CD8-positive, alpha-beta memory T cell (primary cell): Measurements from ENCODE around the gene TRIM14. TPM values are rescaled to one million over a fixed set of nuclear protein-coding genes. Genes with fewer than 3 reads are reported as not detected.

Experiments
- CTCF ChIA-PET: fragments of 350-600 bp; sonication (Branson Sonifier 250); formaldehyde crosslinking; loops from one replicate; lab custom pipeline; 2021; ENCODE audit warnings: antibody characterized with exemption; lab: Charles Lee
- POLR2A ChIA-PET: fragments of 350-600 bp; sonication (Branson Sonifier 250); formaldehyde crosslinking; loops from one replicate; lab custom pipeline; 2021; ENCODE audit warnings: antibody characterized with exemption; lab: Charles Lee
- DNase-seq, 5 donors: peaks; one replicate each; pipeline versions ENCODE4 v3.0.0 to v3.0.0-alpha.2; 2020 to 2022; ENCODE audit warnings: mixed read lengths in 1 of 5
- H3K27ac ChIP-seq: one replicate; pipeline ENCODE4 v1.7.0; 2013; ENCODE audit warnings: low read depth, mild to moderate bottlenecking, low read length, moderate library complexity
- H3K27me3 ChIP-seq: 2 replicates; pipeline ENCODE4 v1.7.0; 2013; ENCODE audit warnings: low read length, mild to moderate bottlenecking; ENCODE audit not compliant: insufficient read depth, poor library complexity, severe bottlenecking
- H3K36me3 ChIP-seq: 2 replicates; pipeline ENCODE4 v1.7.0; 2013; ENCODE audit warnings: mild to moderate bottlenecking, low read length, moderate library complexity; ENCODE audit not compliant: insufficient read depth
- H3K4me1 ChIP-seq: 2 replicates; pipeline ENCODE4 v1.7.0; 2013; ENCODE audit warnings: mild to moderate bottlenecking, low read length, moderate library complexity; ENCODE audit not compliant: insufficient read depth
- H3K4me3 ChIP-seq: 2 replicates; pipeline ENCODE4 v1.7.0; 2013; ENCODE audit warnings: mild to moderate bottlenecking, low read length
- H3K9me3 ChIP-seq: 2 replicates; pipeline ENCODE4 v1.7.0; 2013; ENCODE audit warnings: mild to moderate bottlenecking, low read length
- H3K27ac Mint-ChIP-seq, 8 donors: one replicate each; pipeline ENCODE4 v1.8.0; 2020 to 2021; ENCODE audit warnings: mixed read lengths in 8 of 8, mild to moderate bottlenecking in 6 of 8, inconsistent platforms in 3 of 8, moderate library complexity in 3 of 8
- H3K27me3 Mint-ChIP-seq, 2 donors: one replicate each; pipeline ENCODE4 v1.8.0; 2020 to 2021; ENCODE audit warnings: mixed read lengths in 2 of 2, mild to moderate bottlenecking in 1 of 2, moderate library complexity in 1 of 2
- H3K36me3 Mint-ChIP-seq, 3 donors: one replicate each; pipeline ENCODE4 v1.8.0; 2020 to 2021; ENCODE audit warnings: mixed read lengths in 3 of 3, inconsistent platforms in 1 of 3, mild to moderate bottlenecking in 1 of 3
- H3K4me1 Mint-ChIP-seq, 3 donors: one replicate each; pipeline ENCODE4 v1.8.0; 2020 to 2021; ENCODE audit warnings: mixed read lengths in 3 of 3, inconsistent platforms in 1 of 3, mild to moderate bottlenecking in 1 of 3
- H3K4me3 Mint-ChIP-seq, 7 donors: one replicate each; pipeline ENCODE4 v1.8.0; 2020 to 2021; ENCODE audit warnings: mixed read lengths in 7 of 7, mild to moderate bottlenecking in 6 of 7, moderate library complexity in 4 of 7, inconsistent platforms in 2 of 7
- H3K9me3 Mint-ChIP-seq, 5 donors: one replicate each; pipeline ENCODE4 v1.8.0; 2020 to 2022; ENCODE audit warnings: mixed read lengths in 5 of 5, mild to moderate bottlenecking in 3 of 5, moderate library complexity in 2 of 5, inconsistent platforms in 1 of 5
- polyA plus RNA-seq: library from polyadenylated mRNA; unstranded; fragments of 300-500 nt; fragmentation: Illumina TruSeq; gene quantifications from one replicate; pipeline ENCODE4 v1.2.3, GENCODE V29; 2021
- total RNA-seq, 2 experiments: library from RNA; stranded (reverse); gene quantifications; one replicate each; pipeline ENCODE4 v1.2.3, GENCODE V29; 2021

The TRIM14 gene
- total and polyA plus RNA-seq, 3 experiments from 2014 or later = 46.2 to 92.5 (median 52.1) TPM

DNA sequence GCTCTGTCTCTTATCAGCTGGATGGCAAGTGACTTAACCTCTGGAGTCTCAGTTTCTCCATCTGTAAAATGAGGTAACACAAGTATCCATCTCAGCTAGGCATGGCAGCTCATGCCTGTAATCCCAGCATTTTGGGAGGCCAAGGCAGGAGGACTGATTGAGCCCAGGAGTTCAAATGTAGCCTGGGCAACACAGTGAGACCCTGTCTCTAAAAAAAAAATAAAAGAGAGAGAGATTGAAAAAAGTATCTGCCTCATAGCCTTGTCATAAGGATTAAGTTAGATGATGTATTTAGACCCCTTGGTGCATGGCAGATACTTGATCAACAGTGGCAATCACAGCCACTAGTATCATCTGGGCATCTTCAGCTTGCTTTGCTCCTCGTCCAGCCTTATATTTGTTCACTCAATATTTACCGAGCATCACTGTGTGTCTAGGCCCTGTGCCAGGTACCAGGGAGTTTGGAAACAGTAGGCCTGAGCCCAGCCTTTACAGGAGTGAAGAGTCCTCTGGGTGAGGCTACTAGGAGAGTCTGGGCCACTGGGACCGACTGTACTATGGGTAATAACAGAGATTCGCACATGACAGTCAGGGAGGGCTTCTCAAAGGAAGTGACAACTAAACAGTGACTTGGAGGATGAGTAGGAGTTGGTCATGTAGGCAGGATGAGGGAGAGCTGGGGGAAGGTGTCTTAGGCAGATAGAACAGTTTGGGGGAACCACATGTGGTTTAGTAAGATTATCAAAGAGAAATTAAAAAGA is 39.2 kb upstream of the TRIM14 start:
- Histone ChIP-seq H3K27ac (no peak overlapping the region), H3K9me3 (no peaks in the 10 kb centered on the region), H3K4me1 (peaks cover 7% of the 10 kb centered on the region), H3K4me3 (no peak overlapping the region), H3K36me3 (no peaks in the 10 kb centered on the region), H3K27me3 (no peaks in the 10 kb centered on the region)
- POLR2A ChIA-PET = interaction anchor here (0.9 kb wide), 1 partner anchor 54 kb away, joined by 7 read pairs; no protein-coding TSS in a partner anchor
- DNase-seq = peak in 1 of 5 donors; percentile 13
- H3K27ac Mint-ChIP-seq = peak overlapping the region in 6 of 8 donors; percentile 5 to 80 (median 56)
- H3K9me3 Mint-ChIP-seq = no peaks in the 10 kb centered on the region
- peaks cover 0 to 30% (median 14%) of the 10 kb centered on the region in 3 donors for H3K36me3 Mint-ChIP-seq
- H3K4me1 Mint-ChIP-seq = peaks cover 24 to 26% (median 26%) of the 10 kb centered on the region in 3 donors
- CTCF ChIA-PET = interaction anchor here (1.1 kb wide), 1 partner anchor 47 kb away, joined by 3 read pairs; no protein-coding TSS in a partner anchor
- H3K4me3 Mint-ChIP-seq = peak overlapping the region in 1 of 7 donors; percentile 1
- H3K27me3 Mint-ChIP-seq = no peaks in the 10 kb centered on the region

DNA sequence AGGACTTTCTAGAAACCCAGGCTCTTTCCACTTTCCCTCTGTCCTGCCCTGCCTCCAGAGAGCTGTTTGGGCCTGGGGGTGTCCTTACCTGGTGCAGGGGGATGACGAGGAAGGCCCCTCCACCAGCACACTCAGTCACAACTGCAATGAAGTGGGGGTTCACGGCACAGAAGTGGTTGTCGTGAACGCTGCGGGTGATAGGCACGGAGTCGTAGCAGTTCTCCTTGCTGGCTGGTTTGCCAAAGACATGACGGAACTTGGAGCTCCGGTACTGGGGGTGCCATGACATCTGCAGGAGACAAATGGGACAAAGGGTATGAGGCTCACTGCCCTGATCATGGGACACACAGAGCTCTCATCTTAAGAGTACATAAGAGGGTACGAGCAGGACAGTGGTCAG is 38.4 kb upstream of the TRIM14 start:
- H3K27ac Mint-ChIP-seq = peak overlapping the region in 3 of 8 donors; percentile 15 to 68 (median 45)
- peaks cover 0 to 36% (median 14%) of the 10 kb centered on the region in 3 donors for H3K36me3 Mint-ChIP-seq
- H3K9me3 Mint-ChIP-seq = no peaks in the 10 kb centered on the region
- Histone ChIP-seq H3K36me3 (no peaks in the 10 kb centered on the region), H3K4me3 (no peak overlapping the region), H3K27ac (no peak overlapping the region), H3K4me1 (peaks cover 7% of the 10 kb centered on the region), H3K27me3 (no peaks in the 10 kb centered on the region), H3K9me3 (no peaks in the 10 kb centered on the region)
- no peaks in the 10 kb centered on the region for H3K27me3 Mint-ChIP-seq
- ChIA-PET POLR2A (interaction anchor here (0.6 kb wide), 1 partner anchor 56 kb away, joined by 3 read pairs; no protein-coding TSS in a partner anchor), CTCF (interaction anchor here (1.1 kb wide), 1 partner anchor 48 kb away, joined by 3 read pairs; no protein-coding TSS in a partner anchor)
- peaks cover 22 to 26% (median 24%) of the 10 kb centered on the region in 3 donors for H3K4me1 Mint-ChIP-seq
- H3K4me3 Mint-ChIP-seq = no peak overlapping the region
- no peak for DNase-seq

GRCh38 chr9:98154678-98155077 is 35.7 kb upstream of the TRIM14 start:
- Histone ChIP-seq H3K36me3 (no peaks in the 10 kb centered on the region), H3K4me1 (peaks cover 5% of the 10 kb centered on the region), H3K27ac (no peak overlapping the region), H3K27me3 (no peaks in the 10 kb centered on the region), H3K4me3 (no peak overlapping the region), H3K9me3 (no peaks in the 10 kb centered on the region)
- Mint-ChIP-seq H3K27me3 (no peaks in the 10 kb centered on the region), H3K4me1 (peaks cover 21 to 25% (median 25%) of the 10 kb centered on the region in 3 donors), H3K9me3 (no peaks in the 10 kb centered on the region), H3K27ac (no peak overlapping the region), H3K36me3 (peaks cover 0 to 37% (median 18%) of the 10 kb centered on the region in 3 donors), H3K4me3 (no peak overlapping the region)
- POLR2A ChIA-PET = no interaction called here
- no peak for DNase-seq
- CTCF ChIA-PET = no interaction called here

DNA sequence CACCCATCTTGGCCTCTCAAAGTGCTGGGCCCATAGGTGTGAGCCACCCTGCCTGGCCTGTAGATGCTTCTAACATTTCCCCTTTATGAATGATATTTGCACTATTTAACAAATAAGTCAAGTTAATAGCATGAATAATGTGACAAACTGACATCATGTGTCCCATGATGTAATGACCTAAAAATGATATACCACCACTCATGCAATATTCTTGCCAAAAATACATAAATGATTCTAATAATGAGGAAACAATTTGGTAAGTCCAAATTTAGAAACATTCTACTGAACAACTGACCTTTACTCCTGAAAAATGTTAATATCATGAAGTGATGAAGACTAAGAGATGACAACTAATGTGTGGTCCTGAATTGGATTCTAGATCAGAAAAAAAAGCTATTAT is 33.5 kb upstream of the TRIM14 start:
- Histone ChIP-seq H3K9me3 (no peaks in the 10 kb centered on the region), H3K27ac (no peak overlapping the region), H3K4me3 (no peak overlapping the region), H3K36me3 (no peaks in the 10 kb centered on the region), H3K4me1 (no peaks in the 10 kb centered on the region), H3K27me3 (no peaks in the 10 kb centered on the region)
- peaks cover 13 to 22% (median 21%) of the 10 kb centered on the region in 3 donors for H3K4me1 Mint-ChIP-seq
- H3K9me3 Mint-ChIP-seq = no peaks in the 10 kb centered on the region
- H3K36me3 Mint-ChIP-seq = peaks cover 0 to 40% (median 17%) of the 10 kb centered on the region in 3 donors
- peak overlapping the region in 1 of 8 donors; percentile 21 for H3K27ac Mint-ChIP-seq
- H3K27me3 Mint-ChIP-seq = no peaks in the 10 kb centered on the region
- no peak for DNase-seq
- ChIA-PET CTCF (no interaction called here), POLR2A (no interaction called here)
- H3K4me3 Mint-ChIP-seq = no peak overlapping the region

DNA sequence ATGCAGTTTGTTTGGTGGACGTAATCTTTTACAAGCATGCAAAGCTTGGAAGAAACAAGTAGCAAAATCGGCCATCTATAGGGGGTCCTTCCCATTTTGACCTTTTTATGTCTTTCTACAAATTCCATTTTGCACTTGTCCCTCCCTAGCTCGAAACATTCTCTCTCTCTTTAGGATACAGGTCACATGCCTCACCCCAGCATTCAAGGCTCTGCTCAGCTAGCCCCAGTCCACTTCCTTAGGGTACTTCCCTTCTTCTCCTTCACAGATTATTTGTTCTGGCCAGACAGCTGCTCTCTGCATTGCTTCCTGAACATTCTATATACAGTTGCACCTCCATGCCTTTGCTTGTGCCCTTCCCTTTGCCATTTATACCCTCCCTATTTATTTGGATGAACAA is 31.7 kb upstream of the TRIM14 start:
- peaks cover 15 to 29% (median 26%) of the 10 kb centered on the region in 3 donors for H3K4me1 Mint-ChIP-seq
- no peak overlapping the region for H3K4me3 Mint-ChIP-seq
- ChIA-PET POLR2A (no interaction called here), CTCF (no interaction called here)
- H3K36me3 ChIP-seq = no peaks in the 10 kb centered on the region
- H3K4me3 ChIP-seq = no peak overlapping the region
- H3K9me3 ChIP-seq = no peaks in the 10 kb centered on the region
- H3K27me3 Mint-ChIP-seq = no peaks in the 10 kb centered on the region
- DNase-seq = no peak
- H3K27me3 ChIP-seq = no peaks in the 10 kb centered on the region
- H3K36me3 Mint-ChIP-seq = peaks cover 0 to 32% (median 13%) of the 10 kb centered on the region in 3 donors
- peak overlapping the region in 4 of 8 donors; percentile 8 to 34 (median 18) for H3K27ac Mint-ChIP-seq
- no peaks in the 10 kb centered on the region for H3K9me3 Mint-ChIP-seq
- no peaks in the 10 kb centered on the region for H3K4me1 ChIP-seq
- H3K27ac ChIP-seq = no peak overlapping the region

DNA sequence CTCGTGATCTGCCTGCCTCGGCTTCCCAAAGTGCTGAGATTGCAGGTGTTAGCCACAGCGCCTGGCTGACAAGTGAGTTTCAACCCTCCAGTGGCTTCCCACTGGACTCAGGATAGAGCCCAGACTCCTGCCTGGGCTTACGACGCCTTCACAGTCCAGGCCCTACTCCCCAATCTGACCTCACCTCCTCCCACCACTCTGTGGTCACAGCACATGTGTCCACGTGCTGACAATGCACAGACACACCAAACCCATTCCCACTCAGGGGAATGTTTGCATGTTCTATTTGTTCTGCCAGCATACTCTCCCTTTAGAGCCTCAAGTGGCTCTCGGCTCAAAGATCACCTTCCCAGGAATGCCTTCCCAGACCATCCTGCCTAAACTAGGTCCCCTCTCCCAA is 31.1 kb upstream of the TRIM14 start:
- Histone ChIP-seq H3K4me3 (no peak overlapping the region), H3K9me3 (no peaks in the 10 kb centered on the region), H3K36me3 (no peaks in the 10 kb centered on the region), H3K4me1 (no peaks in the 10 kb centered on the region), H3K27ac (no peak overlapping the region), H3K27me3 (no peaks in the 10 kb centered on the region)
- Mint-ChIP-seq H3K9me3 (no peaks in the 10 kb centered on the region), H3K27me3 (no peaks in the 10 kb centered on the region), H3K27ac (peak overlapping the region in 5 of 8 donors; percentile 24 to 54 (median 43)), H3K4me1 (peaks cover 16 to 29% (median 26%) of the 10 kb centered on the region in 3 donors), H3K36me3 (peaks cover 0 to 32% (median 13%) of the 10 kb centered on the region in 3 donors), H3K4me3 (no peak overlapping the region)
- ChIA-PET POLR2A (no interaction called here), CTCF (no interaction called here)
- DNase-seq = no peak

- Histone ChIP-seq H3K4me1 (no peaks in the 10 kb centered on the region), H3K27ac (no peak overlapping the region), H3K9me3 (no peaks in the 10 kb centered on the region), H3K36me3 (no peaks in the 10 kb centered on the region), H3K4me3 (no peak overlapping the region), H3K27me3 (no peaks in the 10 kb centered on the region)
- DNase-seq = no peak
- no peaks in the 10 kb centered on the region for H3K27me3 Mint-ChIP-seq
- peaks cover 0 to 31% (median 13%) of the 10 kb centered on the region in 3 donors for H3K36me3 Mint-ChIP-seq
- no peak overlapping the region for H3K4me3 Mint-ChIP-seq
- no peaks in the 10 kb centered on the region for H3K9me3 Mint-ChIP-seq
- ChIA-PET POLR2A (no interaction called here), CTCF (interaction anchor here (0.6 to 1.3 kb wide), 2 partner anchors 8 to 10 kb away, joined by 3 read pairs; no protein-coding TSS in a partner anchor)
- peak overlapping the region in 2 of 8 donors; percentile 49 to 70 for H3K27ac Mint-ChIP-seq
- H3K4me1 Mint-ChIP-seq = peaks cover 16 to 29% (median 26%) of the 10 kb centered on the region in 3 donors
These were observed 30.4 kb upstream of the TRIM14 start for GRCh38 chr9:98149422-98149821.

DNA sequence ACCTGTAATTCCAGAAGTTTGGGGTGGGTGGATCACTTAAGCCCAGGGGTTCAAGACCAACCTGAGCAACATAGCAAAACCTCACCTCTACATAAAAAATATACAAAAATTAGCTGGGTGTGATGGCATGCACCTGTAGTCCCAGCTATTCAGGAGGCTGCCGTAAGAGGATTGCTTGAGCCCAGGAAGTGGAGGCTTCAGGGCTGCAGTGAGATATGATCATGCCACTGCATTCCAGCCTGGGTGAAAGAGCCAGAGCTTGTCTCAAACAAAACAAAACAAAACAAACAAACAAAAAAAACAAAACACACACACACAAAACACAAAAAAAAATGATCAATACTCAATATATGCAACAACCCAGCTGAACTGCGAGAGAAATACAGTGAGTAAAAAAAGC is 29.5 kb upstream of the TRIM14 start:
- Histone ChIP-seq H3K27me3 (no peaks in the 10 kb centered on the region), H3K27ac (no peak overlapping the region), H3K36me3 (no peaks in the 10 kb centered on the region), H3K9me3 (no peaks in the 10 kb centered on the region), H3K4me1 (no peaks in the 10 kb centered on the region), H3K4me3 (no peak overlapping the region)
- Mint-ChIP-seq H3K27ac (peak overlapping the region in 2 of 8 donors; percentile 9 to 17), H3K9me3 (no peaks in the 10 kb centered on the region), H3K27me3 (no peaks in the 10 kb centered on the region), H3K36me3 (peaks cover 0 to 30% (median 8%) of the 10 kb centered on the region in 3 donors), H3K4me1 (peaks cover 16 to 29% (median 26%) of the 10 kb centered on the region in 3 donors), H3K4me3 (no peak overlapping the region)
- no peak for DNase-seq
- POLR2A ChIA-PET = no interaction called here
- CTCF ChIA-PET = interaction anchor here (0.6 to 1.4 kb wide), 3 partner anchors 7 to 47 kb away, joined by 3 read pairs; no protein-coding TSS in a partner anchor
